ENCODE data around the gene COL6A2. TPM values are rescaled to one million over a fixed set of nuclear protein-coding genes. Genes with fewer than 3 reads are reported as not detected.
A peak's percentile ranks its signal among the peaks of the same experiment; 100 is the strongest.

The COL6A2 gene
- total and polyA plus RNA-seq, 8 donors: 15.2 to 135 (median 65.5) TPM

DNA sequence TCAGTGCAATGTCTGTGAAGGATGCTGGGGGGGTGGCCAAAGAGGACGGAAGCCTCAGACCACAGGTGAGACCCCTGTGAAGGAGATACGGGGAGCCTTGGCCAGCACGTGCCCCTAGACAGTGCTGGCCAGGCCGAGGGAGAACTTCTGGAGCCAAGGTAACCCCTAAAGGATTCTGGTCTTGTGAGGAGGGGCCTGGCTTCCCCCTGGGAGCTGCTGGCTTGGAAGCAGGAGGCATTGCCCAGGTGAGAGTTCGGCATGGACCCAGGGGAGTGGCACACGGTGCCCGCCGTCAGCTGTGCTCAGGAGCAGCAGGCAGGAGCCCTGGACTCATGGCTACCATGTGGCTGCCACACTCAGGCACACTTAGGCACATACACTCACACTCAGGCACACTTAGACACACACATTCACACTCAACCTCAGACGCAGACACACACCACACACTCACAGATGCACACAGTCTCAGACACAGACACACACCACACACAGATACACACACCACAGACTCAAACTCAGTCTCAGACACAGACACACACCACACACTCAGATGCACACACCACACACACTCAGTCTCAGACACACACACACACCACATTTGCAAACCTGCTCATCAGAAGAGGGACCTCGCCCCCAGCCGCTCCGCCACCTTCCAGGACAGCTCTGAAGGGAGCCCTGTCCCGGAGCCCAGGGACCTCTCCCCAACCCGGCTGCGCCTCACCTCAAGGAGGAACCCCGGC lies 1.1 kb upstream of the COL6A2 start:
- TF ChIP-seq, protein P1, sequence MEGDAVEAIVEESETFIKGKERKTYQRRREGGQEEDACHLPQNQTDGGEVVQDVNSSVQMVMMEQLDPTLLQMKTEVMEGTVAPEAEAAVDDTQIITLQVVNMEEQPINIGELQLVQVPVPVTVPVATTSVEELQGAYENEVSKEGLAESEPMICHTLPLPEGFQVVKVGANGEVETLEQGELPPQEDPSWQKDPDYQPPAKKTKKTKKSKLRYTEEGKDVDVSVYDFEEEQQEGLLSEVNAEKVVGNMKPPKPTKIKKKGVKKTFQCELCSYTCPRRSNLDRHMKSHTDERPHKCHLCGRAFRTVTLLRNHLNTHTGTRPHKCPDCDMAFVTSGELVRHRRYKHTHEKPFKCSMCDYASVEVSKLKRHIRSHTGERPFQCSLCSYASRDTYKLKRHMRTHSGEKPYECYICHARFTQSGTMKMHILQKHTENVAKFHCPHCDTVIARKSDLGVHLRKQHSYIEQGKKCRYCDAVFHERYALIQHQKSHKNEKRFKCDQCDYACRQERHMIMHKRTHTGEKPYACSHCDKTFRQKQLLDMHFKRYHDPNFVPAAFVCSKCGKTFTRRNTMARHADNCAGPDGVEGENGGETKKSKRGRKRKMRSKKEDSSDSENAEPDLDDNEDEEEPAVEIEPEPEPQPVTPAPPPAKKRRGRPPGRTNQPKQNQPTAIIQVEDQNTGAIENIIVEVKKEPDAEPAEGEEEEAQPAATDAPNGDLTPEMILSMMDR (IDR thresholded peaks at IDR 0.05): no peak
- peaks cover 0 to 3% (median 0%) of the 10 kb centered on the region in 4 donors for H3K27me3 ChIP-seq
- H3K27ac ChIP-seq: no peak overlapping the region
- intact Hi-C loops (cut with DNase I): no loop called here
- H3K9me3 ChIP-seq: no peaks in the 10 kb centered on the region
- no peaks in the 10 kb centered on the region for H3K4me1 ChIP-seq
- no peaks in the 10 kb centered on the region for H3K36me3 ChIP-seq
- 77 to 83% methylated on average over 16 of the region's 16 CpGs for WGBS, 2 donors
- H3K4me3 ChIP-seq: peak overlapping the region in 1 of 4 donors; percentile 55
- no peak for ATAC-seq
- peak in 3 of 6 donors; percentile 6 to 44 (median 36) for DNase-seq
- FAIRE-seq: no peak

DNA sequence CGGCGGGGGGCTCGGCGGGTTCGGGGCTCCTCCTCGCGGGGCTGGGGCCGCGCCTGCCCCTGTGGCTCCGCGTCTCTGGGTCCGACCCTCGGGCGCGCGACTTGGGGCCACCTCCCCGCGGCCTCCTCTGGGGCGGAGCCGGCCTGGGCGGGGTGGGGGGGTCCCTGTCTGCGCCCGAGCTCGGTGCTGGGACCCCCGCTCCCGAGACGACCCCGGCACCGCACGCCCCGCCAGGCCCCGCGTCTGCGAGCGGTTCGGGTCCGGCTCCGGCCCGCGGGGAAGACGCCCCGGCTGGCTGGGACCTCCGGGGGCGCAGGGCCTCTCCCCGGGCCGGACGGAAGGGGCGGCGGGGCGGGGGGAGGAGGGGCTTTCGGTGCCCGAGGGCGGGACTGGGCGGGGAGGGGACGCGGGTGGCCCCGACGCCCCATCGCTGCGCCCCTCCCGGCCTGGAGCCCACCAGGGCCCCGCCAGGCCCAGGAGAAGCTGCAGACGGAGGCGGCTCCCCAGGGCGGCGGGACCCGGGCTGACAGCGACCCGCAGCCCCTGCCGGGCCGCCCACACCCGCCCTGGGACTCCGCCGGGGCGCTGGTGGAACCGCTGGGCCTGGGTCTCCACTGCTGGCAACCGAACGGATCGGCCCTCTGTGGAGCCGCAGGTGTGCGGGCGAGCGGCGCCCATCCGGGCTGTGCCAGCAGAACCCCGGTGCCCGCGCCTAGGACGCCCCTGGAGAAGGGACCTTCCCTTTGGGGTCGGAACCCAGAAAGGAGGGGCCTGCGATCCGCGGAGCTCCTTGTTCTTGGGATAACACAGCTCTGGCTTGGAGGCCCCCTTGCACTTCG lies 610 bp downstream of the COL6A2 start:
- peak overlapping the region in 1 of 4 donors; percentile 8 for H3K27ac ChIP-seq
- intact Hi-C loops (cut with DNase I): no loop called here
- H3K4me3 ChIP-seq: peak overlapping the region; percentile 23 to 55 (median 36)
- no peaks in the 10 kb centered on the region for H3K36me3 ChIP-seq
- no peaks in the 10 kb centered on the region for H3K9me3 ChIP-seq
- no peak for FAIRE-seq
- H3K27me3 ChIP-seq: peaks cover 0 to 6% (median 2%) of the 10 kb centered on the region in 4 donors
- 4% methylated on average over 56 to 94 of the region's 94 CpGs for WGBS, 2 donors
- ATAC-seq: peak in 1 of 4 donors; percentile 29
- H3K4me1 ChIP-seq: no peaks in the 10 kb centered on the region
- TF ChIP-seq, protein P1 (IDR thresholded peaks at IDR 0.05): no peak
- DNase-seq: peak in 4 of 6 donors; percentile 7 to 67 (median 44)

DNA sequence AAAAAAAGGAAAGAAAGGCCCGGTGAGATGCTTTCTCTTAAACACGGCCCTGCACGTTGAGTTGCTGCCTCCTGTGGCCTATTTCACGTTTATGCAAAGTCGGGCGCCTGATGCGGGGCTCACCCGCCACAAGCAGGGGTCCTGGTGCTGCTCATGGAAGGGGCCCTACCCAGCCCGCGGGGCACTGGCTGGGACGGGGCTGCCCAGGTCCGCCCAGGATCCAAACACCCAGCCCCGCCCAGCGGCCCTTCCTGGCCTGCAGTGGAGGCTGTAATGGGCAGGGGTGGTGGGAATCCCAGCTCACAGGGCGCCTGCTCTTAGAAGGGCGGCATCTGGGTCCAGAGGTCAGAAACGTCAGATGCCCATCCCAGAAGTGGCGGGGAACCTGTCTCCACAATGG lies 1.6 kb downstream of the COL6A2 start:
- no peak overlapping the region for H3K27ac ChIP-seq
- TF ChIP-seq, protein P1 (IDR thresholded peaks at IDR 0.05): no peak
- no peak for FAIRE-seq
- no peaks in the 10 kb centered on the region for H3K4me1 ChIP-seq
- no peaks in the 10 kb centered on the region for H3K9me3 ChIP-seq
- H3K27me3 ChIP-seq: peaks cover 0 to 6% (median 2%) of the 10 kb centered on the region in 4 donors
- DNase-seq: peak in 4 of 6 donors; percentile 6 to 53 (median 31)
- 24 to 34% methylated on average over 18 of the region's 18 CpGs for WGBS, 2 donors
- ATAC-seq: peak in 2 of 4 donors; percentile 8 to 15
- no peaks in the 10 kb centered on the region for H3K36me3 ChIP-seq
- intact Hi-C loops (cut with DNase I): no loop called here
- peak overlapping the region in 1 of 4 donors; percentile 55 for H3K4me3 ChIP-seq

DNA sequence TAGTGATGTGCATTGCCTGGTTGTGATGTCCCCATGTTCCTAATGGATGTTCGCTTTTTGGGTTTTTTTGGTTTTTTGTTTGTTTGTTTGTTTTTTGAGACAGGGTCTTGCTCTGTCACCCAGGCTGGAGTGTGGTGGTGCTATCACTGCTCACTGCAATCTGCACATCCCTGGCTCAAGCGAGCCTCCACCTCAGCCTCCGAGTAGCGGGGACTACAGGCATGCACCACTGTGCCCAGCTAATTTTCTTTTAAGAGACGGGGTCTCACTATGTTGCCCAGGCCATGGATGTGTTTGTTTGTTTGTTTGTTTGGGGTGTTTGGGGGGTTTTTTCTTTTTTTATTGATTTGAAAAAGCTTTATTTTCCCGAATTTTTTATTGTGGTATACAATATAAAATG lies 2.1 kb downstream of the COL6A2 start:
- Histone ChIP-seq H3K27ac (no peak overlapping the region), H3K27me3 (peaks cover 0 to 6% (median 2%) of the 10 kb centered on the region in 4 donors), H3K36me3 (no peaks in the 10 kb centered on the region), H3K9me3 (no peaks in the 10 kb centered on the region), H3K4me3 (no peak overlapping the region), H3K4me1 (no peaks in the 10 kb centered on the region)
- DNase-seq: peak in 1 of 6 donors; percentile 6
- no peak for FAIRE-seq
- no peak for ATAC-seq
- 79 to 87% methylated on average over 6 of the region's 6 CpGs for whole genome bisulfite sequencing, 2 donors
- intact Hi-C loops (cut with DNase I): no loop called here
- TF ChIP-seq, protein P1 (IDR thresholded peaks at IDR 0.05): no peak
